ENCODE data around the gene ITPR1.

DNA sequence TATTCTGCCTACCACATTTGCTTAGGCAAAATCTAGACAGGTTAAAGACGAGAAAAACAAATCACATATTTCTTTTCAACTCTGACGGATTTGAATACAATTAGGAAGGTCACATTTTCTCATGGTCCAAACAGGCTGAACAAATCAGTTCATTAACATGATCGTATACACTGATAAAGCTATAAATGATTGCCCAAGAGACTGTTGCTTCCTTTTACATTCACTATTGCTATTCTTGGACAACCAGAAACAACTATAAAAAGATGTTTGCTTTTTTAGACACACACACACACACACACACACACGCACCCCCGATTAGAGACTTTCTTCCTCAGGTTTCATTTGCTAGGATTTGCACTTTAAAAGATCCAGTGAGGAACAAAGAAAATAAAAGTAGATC lies 363.8 kb downstream of the ITPR1 start:
- TF ChIP-seq, protein P1, sequence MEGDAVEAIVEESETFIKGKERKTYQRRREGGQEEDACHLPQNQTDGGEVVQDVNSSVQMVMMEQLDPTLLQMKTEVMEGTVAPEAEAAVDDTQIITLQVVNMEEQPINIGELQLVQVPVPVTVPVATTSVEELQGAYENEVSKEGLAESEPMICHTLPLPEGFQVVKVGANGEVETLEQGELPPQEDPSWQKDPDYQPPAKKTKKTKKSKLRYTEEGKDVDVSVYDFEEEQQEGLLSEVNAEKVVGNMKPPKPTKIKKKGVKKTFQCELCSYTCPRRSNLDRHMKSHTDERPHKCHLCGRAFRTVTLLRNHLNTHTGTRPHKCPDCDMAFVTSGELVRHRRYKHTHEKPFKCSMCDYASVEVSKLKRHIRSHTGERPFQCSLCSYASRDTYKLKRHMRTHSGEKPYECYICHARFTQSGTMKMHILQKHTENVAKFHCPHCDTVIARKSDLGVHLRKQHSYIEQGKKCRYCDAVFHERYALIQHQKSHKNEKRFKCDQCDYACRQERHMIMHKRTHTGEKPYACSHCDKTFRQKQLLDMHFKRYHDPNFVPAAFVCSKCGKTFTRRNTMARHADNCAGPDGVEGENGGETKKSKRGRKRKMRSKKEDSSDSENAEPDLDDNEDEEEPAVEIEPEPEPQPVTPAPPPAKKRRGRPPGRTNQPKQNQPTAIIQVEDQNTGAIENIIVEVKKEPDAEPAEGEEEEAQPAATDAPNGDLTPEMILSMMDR (IDR thresholded peaks at IDR 0.05) = no peak
- TF ChIP-seq, protein P2, sequence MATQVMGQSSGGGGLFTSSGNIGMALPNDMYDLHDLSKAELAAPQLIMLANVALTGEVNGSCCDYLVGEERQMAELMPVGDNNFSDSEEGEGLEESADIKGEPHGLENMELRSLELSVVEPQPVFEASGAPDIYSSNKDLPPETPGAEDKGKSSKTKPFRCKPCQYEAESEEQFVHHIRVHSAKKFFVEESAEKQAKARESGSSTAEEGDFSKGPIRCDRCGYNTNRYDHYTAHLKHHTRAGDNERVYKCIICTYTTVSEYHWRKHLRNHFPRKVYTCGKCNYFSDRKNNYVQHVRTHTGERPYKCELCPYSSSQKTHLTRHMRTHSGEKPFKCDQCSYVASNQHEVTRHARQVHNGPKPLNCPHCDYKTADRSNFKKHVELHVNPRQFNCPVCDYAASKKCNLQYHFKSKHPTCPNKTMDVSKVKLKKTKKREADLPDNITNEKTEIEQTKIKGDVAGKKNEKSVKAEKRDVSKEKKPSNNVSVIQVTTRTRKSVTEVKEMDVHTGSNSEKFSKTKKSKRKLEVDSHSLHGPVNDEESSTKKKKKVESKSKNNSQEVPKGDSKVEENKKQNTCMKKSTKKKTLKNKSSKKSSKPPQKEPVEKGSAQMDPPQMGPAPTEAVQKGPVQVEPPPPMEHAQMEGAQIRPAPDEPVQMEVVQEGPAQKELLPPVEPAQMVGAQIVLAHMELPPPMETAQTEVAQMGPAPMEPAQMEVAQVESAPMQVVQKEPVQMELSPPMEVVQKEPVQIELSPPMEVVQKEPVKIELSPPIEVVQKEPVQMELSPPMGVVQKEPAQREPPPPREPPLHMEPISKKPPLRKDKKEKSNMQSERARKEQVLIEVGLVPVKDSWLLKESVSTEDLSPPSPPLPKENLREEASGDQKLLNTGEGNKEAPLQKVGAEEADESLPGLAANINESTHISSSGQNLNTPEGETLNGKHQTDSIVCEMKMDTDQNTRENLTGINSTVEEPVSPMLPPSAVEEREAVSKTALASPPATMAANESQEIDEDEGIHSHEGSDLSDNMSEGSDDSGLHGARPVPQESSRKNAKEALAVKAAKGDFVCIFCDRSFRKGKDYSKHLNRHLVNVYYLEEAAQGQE (IDR thresholded peaks at IDR 0.05; ENCODE audit: insufficient read depth in 1 of 2, low read depth in 2 of 2, low read length in 1 of 2) = no peak
- TF ChIP-seq POLR2AphosphoS5 (IDR thresholded peaks at IDR 0.05; ENCODE audit: low read depth, low read length) (no peak), TCF7L2 (IDR thresholded peaks at IDR 0.05; ENCODE audit: low read depth, low read length) (no peak)

All from Panc1 (cell line).